ENCODE results near the gene CDK2AP2.

Gene CDK2AP2

DNA sequence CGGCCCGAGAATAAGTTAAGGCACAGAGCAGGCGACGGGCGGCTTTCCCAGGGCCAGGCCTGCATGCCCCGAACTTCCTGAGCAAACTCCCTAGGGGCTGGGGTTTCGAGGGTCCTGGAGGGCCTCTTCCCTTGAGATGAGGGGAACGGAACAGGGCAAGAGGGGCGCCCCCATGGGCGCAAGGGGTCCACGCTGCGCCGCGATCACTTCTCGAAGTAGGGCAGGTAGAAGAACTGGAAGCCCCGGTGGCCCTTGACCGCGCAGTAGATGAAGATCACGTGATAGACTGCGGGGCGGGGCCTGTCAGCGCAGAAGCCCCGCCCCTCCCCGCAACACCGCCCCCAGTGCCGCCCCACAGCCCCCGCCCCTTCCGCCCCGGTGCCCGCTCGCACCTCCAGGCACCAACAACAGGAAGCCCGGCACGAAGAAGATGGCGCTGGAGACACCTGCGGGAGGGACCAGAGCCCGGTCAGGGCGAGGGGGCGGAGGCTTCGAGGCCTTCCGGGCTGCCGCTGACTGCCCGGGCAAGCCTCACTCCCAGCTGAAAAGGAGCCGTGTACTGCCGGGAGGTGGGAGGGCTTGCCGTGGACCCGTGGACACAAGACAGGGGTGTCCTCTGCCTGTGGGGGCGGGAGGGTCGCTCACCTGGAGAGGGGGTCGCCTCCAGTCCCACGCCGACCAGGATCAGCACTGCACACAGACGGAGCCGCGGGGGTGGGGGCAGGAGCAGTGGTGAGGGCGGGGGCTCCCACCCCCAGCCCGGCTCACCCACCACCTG lies 43.4 kb downstream of the CDK2AP2 start:
- H3K27me3 ChIP-seq (ENCODE audit: control insufficient read depth, insufficient read depth, low read length) = no peaks in the 10 kb centered on the region
- H3K4me1 ChIP-seq (ENCODE audit: control insufficient read depth, insufficient read depth, low read length) = no peaks in the 10 kb centered on the region; the same call in 1 of the 2 replicates
- peak; percentile 47 for DNase-seq (ENCODE audit: low read depth, low spot score)
- WGBS (ENCODE audit: insufficient coverage, insufficient read length) = no CpG with 5 or more reads among the region's 56 CpGs
- H3K36me3 ChIP-seq (ENCODE audit: control insufficient read depth, insufficient read depth, low read length) = no peaks in the 10 kb centered on the region
- no peak overlapping the region for H3K27ac ChIP-seq (ENCODE audit: low read length)
- H3K9me3 ChIP-seq (ENCODE audit: control insufficient read depth, insufficient read depth, low read length) = no peaks in the 10 kb centered on the region
- H3K4me3 ChIP-seq (ENCODE audit: low read length) = peak overlapping the region; percentile 90

DNA sequence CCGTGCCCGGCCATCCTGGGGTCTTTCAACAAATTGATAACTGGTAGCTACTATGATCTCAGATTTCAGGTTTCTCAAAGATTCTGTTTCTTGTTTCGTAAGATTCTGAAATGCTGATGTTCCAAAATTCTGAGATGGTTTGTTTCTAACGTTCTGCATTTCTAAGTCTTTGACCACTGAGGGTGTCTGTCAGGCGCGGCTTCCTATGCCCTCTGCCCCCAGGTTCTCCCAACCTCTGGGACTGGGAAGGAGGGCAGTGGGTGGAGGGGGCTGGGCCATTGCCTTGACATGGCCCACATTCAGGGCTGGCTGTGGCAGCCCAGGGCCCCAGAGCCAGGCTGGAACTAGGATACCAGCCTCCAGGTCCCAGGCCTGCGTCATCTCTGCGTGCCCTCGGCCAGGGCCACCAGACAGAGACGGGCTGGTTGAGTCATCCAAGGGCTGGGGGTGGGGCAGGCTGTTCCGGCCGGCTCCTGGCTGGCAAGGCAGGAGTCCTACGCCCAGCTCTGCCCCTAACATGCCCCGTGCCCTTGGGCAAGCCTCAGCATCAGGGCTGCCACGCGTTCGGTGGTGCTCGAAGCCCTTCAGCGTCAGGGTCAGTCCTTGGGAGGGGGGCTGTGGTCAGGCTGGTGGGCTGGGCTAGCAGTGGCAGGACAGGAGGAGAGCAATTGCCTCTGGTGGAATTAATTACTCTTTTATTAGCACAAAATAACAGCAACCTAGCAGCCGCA lies 44.1 kb downstream of the CDK2AP2 start:
- no peaks in the 10 kb centered on the region for H3K27me3 ChIP-seq (ENCODE audit: control insufficient read depth, insufficient read depth, low read length)
- no peaks in the 10 kb centered on the region; the same call in 1 of the 2 replicates for H3K4me1 ChIP-seq (ENCODE audit: control insufficient read depth, insufficient read depth, low read length)
- H3K4me3 ChIP-seq (ENCODE audit: low read length) = no peak overlapping the region
- no peak overlapping the region for H3K27ac ChIP-seq (ENCODE audit: low read length)
- H3K36me3 ChIP-seq (ENCODE audit: control insufficient read depth, insufficient read depth, low read length) = no peaks in the 10 kb centered on the region
- no peak for DNase-seq (ENCODE audit: low read depth, low spot score)
- WGBS (ENCODE audit: insufficient coverage, insufficient read length) = no CpG with 5 or more reads among the region's 20 CpGs
- no peaks in the 10 kb centered on the region for H3K9me3 ChIP-seq (ENCODE audit: control insufficient read depth, insufficient read depth, low read length)

DNA sequence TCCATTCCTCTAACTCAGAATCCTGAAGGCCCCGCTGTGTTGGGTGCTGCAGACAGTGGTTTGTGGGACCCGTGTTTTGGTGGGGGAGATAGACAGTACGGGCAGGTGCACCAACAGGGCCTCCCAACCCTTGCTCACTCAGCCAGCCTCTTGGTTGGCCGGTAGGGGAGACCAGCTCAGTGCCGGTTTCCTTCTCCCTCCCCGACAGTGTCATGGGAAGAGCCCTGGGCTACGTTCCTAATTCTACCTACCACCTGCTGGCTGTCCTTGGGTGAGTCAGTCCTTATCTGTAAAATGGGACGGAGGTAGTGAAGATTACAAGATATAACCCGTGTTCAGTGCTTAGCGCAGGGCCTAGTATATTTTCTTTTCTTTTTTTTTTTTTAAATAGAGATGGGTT lies 44.8 kb downstream of the CDK2AP2 start:
- Histone ChIP-seq H3K4me1 (ENCODE audit: control insufficient read depth, insufficient read depth, low read length) (no peaks in the 10 kb centered on the region; the same call in 1 of the 2 replicates), H3K4me3 (ENCODE audit: low read length) (no peak overlapping the region), H3K36me3 (ENCODE audit: control insufficient read depth, insufficient read depth, low read length) (no peaks in the 10 kb centered on the region), H3K27me3 (ENCODE audit: control insufficient read depth, insufficient read depth, low read length) (no peaks in the 10 kb centered on the region), H3K27ac (ENCODE audit: low read length) (no peak overlapping the region), H3K9me3 (ENCODE audit: control insufficient read depth, insufficient read depth, low read length) (no peaks in the 10 kb centered on the region)
- DNase-seq (ENCODE audit: low read depth, low spot score) = no peak
- no CpG with 5 or more reads among the region's 10 CpGs for WGBS (ENCODE audit: insufficient coverage, insufficient read length)

DNA sequence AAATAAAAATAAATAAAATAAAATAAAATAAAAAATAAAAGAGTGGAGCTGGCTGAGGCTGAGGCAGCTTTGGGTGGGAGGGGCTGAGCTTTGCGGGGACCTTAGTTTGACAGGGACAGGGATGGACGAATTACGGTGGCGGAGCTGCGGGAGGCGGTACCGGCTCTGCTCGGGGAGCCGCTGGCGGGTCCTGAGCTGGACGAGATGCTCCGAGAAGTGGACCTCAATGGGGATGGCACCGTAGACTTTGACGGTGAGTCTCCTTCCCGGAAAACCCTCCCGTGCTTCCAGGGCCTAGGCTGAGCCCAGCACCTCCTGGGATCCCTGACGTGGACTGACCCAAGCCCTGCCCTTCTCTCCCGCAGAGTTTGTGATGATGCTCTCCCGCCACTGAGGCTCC lies 49.7 kb downstream of the CDK2AP2 start:
- DNase-seq (ENCODE audit: low read depth, low spot score) = no peak
- no peaks in the 10 kb centered on the region for H3K9me3 ChIP-seq (ENCODE audit: control insufficient read depth, insufficient read depth, low read length)
- no CpG with 5 or more reads among the region's 19 CpGs for WGBS (ENCODE audit: insufficient coverage, insufficient read length)
- no peak overlapping the region for H3K4me3 ChIP-seq (ENCODE audit: low read length)
- H3K36me3 ChIP-seq (ENCODE audit: control insufficient read depth, insufficient read depth, low read length) = no peaks in the 10 kb centered on the region
- no peak overlapping the region for H3K27ac ChIP-seq (ENCODE audit: low read length)
- no peaks in the 10 kb centered on the region for H3K4me1 ChIP-seq (ENCODE audit: control insufficient read depth, insufficient read depth, low read length)
- no peaks in the 10 kb centered on the region for H3K27me3 ChIP-seq (ENCODE audit: control insufficient read depth, insufficient read depth, low read length)

DNA sequence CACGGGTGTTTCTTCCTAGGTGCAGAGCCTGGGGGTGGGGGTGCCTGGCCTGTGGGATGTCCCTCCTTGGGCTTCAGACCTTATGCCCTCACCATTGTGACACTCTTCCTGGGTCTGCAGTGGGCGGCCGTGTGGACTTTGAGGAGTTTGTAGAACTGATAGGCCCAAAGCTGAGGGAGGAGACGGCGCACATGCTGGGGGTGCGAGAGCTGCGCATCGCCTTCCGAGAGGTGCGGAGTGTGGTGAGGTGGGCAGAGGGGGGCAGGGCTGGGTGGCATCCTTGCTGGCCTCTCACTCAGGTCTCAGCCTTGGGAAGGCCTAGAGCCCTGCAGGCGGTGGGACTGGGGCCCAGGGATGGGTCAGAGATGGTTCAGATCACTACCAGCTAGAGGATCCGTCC lies 50.5 kb downstream of the CDK2AP2 start:
- no peaks in the 10 kb centered on the region for H3K9me3 ChIP-seq (ENCODE audit: control insufficient read depth, insufficient read depth, low read length)
- H3K36me3 ChIP-seq (ENCODE audit: control insufficient read depth, insufficient read depth, low read length) = no peaks in the 10 kb centered on the region; the same call in 1 of the 2 replicates
- no CpG with 5 or more reads among the region's 12 CpGs for WGBS (ENCODE audit: insufficient coverage, insufficient read length)
- DNase-seq (ENCODE audit: low read depth, low spot score) = no peak
- no peaks in the 10 kb centered on the region for H3K27me3 ChIP-seq (ENCODE audit: control insufficient read depth, insufficient read depth, low read length)
- H3K27ac ChIP-seq (ENCODE audit: low read length) = no peak overlapping the region
- no peak overlapping the region for H3K4me3 ChIP-seq (ENCODE audit: low read length)
- H3K4me1 ChIP-seq (ENCODE audit: control insufficient read depth, insufficient read depth, low read length) = no peaks in the 10 kb centered on the region

All from iPS DF 6.9 (cell line).